HG03196 (cell line): ENCODE results near the gene TRPM3.
"Not testable (repeated sequence)": the region's sequence is repeated elsewhere in the genome, so short reads cannot be mapped to it uniquely, and the experiment has no call there.

Experiments
- ATAC-seq: cut with Tn5 transposase; IDR thresholded peaks from one replicate; pipeline ENCODE4 v1.9.1; 2021; ENCODE audit not compliant: unreplicated experiment

The TRPM3 gene

GRCh38 chr9:70683841-70684240 is 437.6 kb downstream of the TRPM3 start:
- ATAC-seq = no peak

GRCh38 chr9:70682298-70682697 is 439.1 kb downstream of the TRPM3 start:
- ATAC-seq = no peak

- ATAC-seq = no peak
Measured at GRCh38 chr9:70679845-70680244, 441.6 kb downstream of the TRPM3 start.

GRCh38 chr9:70678153-70678552 is 443.3 kb downstream of the TRPM3 start:
- no peak for ATAC-seq

GRCh38 chr9:70677055-70677735 is 444.2 kb downstream of the TRPM3 start:
- ATAC-seq = no peak

- ATAC-seq = no peak
Measured at GRCh38 chr9:70675868-70676370, 445.5 kb downstream of the TRPM3 start.

DNA sequence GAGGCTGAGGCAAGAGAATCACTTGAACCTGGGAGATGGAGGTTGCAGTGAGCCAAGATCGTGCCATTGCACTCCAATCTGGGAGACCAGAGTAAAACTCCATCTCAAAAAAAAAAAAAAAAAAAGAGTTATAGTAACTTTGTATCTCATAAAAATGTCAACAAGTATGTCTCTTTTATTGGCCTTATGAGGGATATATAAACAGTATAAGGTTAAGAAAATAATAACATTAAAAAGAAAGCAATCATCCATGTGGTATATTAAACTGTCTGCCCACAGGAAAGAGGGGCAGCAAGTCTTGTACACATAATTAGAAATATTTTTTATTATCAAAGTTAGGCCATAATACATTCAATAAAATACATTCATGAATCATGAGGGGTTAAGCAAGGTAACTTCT is 447.6 kb downstream of the TRPM3 start:
- no peak for ATAC-seq

DNA sequence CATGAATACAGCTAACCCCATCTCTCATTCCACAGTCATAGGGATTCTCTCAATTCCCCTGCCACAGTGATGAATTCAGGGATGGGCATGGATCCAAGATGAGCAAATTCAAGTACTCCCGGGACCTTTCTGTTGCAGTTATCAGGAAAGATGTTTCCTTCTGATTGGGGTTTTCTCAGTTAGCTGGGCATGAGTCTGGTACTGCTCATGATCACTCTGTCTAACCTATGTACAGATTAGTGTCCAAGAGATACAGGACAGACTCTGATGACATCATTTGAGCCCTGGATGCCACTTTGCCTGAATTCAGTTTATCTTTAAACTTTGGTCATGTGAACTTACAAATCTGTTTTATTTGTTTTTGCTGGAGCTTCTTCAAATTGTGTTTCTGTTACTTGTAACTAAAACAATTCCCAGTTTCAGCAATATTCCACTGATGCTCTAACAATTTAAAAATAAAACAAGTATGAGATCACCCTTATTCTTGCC is 449.2 kb downstream of the TRPM3 start:
- no peak for ATAC-seq

- ATAC-seq = no peak
Measured at GRCh38 chr9:70668751-70669150, 452.7 kb downstream of the TRPM3 start.

GRCh38 chr9:70658765-70659164 is 462.7 kb downstream of the TRPM3 start:
- ATAC-seq = no peak

DNA sequence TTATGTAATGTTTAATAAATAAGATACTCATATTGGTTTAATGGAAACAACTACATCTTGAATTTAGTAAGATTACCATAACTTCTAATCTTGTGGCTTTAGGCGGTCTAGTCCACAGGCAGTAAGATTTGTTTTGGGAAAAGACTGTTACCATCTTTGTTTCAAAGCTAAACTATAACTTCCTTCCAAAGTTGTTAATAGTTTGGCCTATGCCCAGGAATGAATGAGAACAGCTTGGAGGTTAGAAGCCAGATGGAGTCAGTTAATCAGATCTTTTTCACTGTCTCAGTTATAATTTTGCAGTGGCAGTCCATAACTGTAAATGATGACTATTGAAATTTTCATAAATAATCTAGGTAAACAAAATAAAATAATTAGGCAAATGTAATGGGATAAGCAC is 465.1 kb downstream of the TRPM3 start:
- no peak for ATAC-seq

DNA sequence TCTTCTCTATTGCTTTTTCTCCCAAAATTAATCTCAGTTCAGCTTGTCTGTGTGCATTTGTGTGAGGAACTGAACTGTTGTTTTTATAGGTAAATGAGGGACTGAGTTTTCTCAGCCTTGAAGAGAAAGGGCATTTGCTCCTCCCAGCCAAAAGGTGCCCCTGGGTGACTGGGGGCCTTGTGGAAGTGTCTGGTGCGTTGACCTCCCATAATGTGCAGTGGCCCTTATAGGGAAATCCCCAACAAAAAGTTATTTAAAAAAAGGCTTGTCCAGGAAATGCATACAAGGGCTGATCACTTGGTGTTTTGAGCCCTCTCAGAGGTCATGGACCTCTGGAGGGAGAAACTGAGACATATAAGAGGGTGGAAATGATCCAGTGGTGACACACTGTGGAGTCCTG is 467.3 kb downstream of the TRPM3 start:
- ATAC-seq = no peak

DNA sequence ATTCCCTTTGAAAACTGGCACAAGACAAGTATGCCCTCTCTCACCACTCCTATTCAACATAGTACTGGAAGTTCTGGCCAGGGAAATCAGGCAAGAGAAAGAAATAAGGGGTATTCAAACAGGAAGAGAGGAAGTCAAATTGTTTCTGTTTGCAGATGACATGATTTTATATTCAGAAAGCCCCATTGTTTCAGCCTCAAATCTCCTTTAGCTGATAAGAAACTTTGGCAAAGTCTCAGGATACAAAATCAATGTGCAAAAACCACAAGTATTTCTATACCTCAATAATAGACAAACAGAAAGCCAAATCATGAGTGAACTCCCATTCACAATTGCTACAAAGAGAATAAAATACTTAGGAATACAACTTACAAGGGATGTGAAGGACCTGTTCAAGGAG is 476.8 kb downstream of the TRPM3 start:
- not testable (repeated sequence) for ATAC-seq

DNA sequence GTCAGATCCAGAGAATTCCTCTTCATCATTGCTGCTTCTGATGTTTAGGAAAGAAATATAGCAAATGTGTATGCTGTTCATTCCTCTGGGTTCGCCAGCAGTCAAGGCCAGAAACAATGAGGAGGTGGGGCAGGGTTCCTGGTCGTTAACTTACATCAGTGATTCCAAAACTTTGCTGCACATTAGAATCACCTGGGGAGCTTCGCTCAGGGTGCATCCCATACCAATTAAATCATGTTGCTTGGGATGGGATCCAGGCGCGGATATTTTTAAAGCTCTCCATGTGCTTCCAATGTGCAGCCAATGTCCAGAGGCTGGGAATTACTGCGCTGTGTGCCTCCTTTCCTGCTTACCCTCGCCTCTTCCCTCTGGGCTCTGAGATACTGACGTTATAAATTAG is 479.1 kb downstream of the TRPM3 start:
- no peak for ATAC-seq

GRCh38 chr9:70641631-70642030 is 479.8 kb downstream of the TRPM3 start:
- ATAC-seq = no peak

DNA sequence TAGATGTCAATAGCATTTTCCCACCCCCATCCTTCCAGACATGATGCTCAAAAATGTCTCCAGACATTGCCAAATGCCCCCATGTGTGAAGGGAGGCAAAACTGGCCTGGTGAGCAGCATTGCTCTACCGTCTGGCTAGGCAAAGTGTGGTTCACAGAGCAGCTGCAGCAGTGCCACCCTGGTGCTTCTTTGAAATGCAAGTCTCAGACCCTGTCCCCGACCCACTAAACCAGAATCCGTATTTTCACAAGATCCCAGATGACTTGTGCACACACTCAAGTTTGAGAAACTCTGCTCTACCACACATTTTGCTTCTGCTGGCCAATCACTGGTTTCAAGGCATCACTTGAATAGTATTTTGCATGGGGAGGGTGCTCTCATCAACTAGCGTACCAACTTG is 480.4 kb downstream of the TRPM3 start:
- no peak for ATAC-seq

DNA sequence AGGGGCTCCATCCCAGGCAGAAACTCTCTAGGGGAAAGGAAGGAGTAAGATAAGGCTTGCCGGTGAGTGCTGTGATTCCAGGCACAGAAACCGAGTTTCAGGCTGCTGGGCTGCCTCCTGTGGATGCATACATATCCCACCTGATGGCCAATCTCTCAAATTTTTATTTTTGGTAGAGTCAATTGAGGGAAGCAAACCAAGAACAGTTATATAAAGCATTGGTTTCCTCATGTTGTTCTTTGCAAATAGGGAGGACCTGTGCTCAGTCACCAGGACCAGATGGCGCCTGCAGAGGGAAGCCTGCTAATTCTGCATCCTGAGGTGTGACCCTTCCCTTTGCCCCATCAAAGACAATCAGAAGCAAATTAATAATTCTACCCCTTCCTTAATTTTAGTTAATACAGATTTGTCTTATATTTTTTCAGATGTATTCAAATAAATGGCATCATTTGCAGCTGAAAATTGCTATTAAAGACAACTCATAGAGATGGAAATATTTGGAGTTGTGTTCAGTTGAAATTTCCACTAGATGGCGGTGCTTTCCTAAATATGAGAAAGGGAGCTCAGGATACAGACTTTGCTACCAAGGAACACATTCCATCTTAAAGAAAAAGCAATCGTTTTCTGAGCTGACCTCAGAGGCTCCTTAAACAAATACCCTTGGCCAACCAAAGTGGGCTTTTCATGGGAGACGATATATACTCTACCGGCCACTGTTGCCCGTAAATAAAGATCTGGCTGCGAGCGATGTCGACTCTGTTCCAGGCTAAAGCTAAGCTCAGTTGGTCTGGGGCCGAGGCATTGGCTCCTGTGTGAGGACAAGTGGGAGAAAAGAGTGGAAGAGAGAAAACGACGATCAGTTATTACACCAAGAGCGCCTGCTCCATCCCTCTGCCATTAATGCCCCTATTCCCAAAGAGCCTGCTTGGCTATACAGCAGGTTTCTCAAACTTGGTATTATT is 481.3 kb downstream of the TRPM3 start:
- no peak for ATAC-seq

- no peak for ATAC-seq
Measured at GRCh38 chr9:70635790-70636189, 485.6 kb downstream of the TRPM3 start.

- ATAC-seq = no peak
Measured at GRCh38 chr9:70634696-70635095, 486.7 kb downstream of the TRPM3 start.

DNA sequence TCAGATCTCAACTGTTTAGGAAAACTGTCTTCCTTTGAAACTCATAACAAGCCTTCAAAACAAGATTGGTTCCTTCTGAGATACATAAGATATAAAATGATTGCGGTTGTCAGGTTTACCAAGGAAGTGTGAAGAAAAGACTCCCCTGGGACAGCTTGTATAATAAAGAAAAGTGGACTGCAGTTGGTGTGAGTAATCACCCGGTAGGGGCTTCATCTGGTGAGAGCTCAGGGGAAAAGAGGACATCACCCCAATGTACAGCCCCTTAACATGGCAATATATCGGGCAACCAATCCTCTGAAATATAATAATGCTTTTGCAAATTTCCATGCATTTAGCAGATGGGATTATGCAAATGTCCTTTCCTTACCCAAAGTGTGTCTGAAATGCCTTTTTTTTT is 490.4 kb downstream of the TRPM3 start:
- ATAC-seq = no peak

GRCh38 chr9:70629080-70629685 is 492.2 kb downstream of the TRPM3 start:
- ATAC-seq = not testable (repeated sequence)
